H9 (cell line): Measurements from ENCODE around the gene BICDL2. TPM values are rescaled to one million over a fixed set of nuclear protein-coding genes. Genes with fewer than 3 reads are reported as not detected.

ENCODE experiments used
- DNase-seq: peaks from one replicate; pipeline ENCODE4 v3.0.0-alpha.2; 2017
- H2AFZ ChIP-seq: one replicate; pipeline ENCODE4 v1.6.1; 2013; ENCODE audit warnings: mild to moderate bottlenecking, low read length, control low read depth, moderate library complexity
- H2AK5ac ChIP-seq: 2 replicates; pipeline ENCODE4 v1.6.1; 2013; ENCODE audit warnings: low read length, control low read depth, mixed read lengths; ENCODE audit not compliant: insufficient read length
- H2BK120ac ChIP-seq: one replicate; pipeline ENCODE4 v1.6.1; 2013; ENCODE audit warnings: low read depth, mild to moderate bottlenecking, low read length, control low read depth, inconsistent platforms; ENCODE audit not compliant: poor library complexity, severe bottlenecking
- H2BK12ac ChIP-seq: 2 replicates; pipeline ENCODE4 v1.6.1; 2013; ENCODE audit warnings: low read length, control low read depth, mixed read lengths, low read depth; ENCODE audit not compliant: insufficient read length
- H2BK15ac ChIP-seq: 2 replicates; pipeline ENCODE4 v1.6.1; 2013; ENCODE audit warnings: low read depth, low read length, control low read depth
- H2BK20ac ChIP-seq: one replicate; pipeline ENCODE4 v1.6.1; 2013; ENCODE audit warnings: low read depth, mild to moderate bottlenecking, low read length, control low read depth, inconsistent platforms; ENCODE audit not compliant: poor library complexity, severe bottlenecking
- H2BK5ac ChIP-seq: 2 replicates; pipeline ENCODE4 v1.6.1; 2013; ENCODE audit warnings: low read length, control low read depth, mixed read lengths; ENCODE audit not compliant: insufficient read length
- H3K14ac ChIP-seq: 2 replicates; pipeline ENCODE4 v1.6.1; 2013; ENCODE audit warnings: low read length, control low read depth; ENCODE audit not compliant: insufficient read depth
- H3K18ac ChIP-seq: 2 replicates; pipeline ENCODE4 v1.6.1; 2013; ENCODE audit warnings: low read depth, mild to moderate bottlenecking, mixed read lengths, low read length, control low read depth; ENCODE audit not compliant: insufficient read length
- H3K23ac ChIP-seq: 2 replicates; pipeline ENCODE4 v1.6.1; 2013; ENCODE audit warnings: low read length, control low read depth, mixed read lengths, low read depth; ENCODE audit not compliant: insufficient read length
- H3K23me2 ChIP-seq: 2 replicates; pipeline ENCODE4 v1.6.1; 2013; ENCODE audit warnings: low read depth, mild to moderate bottlenecking, mixed read lengths, low read length, control low read depth; ENCODE audit not compliant: insufficient read length, poor library complexity, severe bottlenecking
- H3K27ac ChIP-seq: 2 replicates; pipeline ENCODE4 v1.5.1; 2013; ENCODE audit warnings: low read length, control low read depth, mixed read lengths, low read depth; ENCODE audit not compliant: insufficient read length
- H3K27me3 ChIP-seq: 2 replicates; pipeline ENCODE4 v1.6.1; 2013; ENCODE audit warnings: low read length, control low read depth, inconsistent platforms; ENCODE audit not compliant: insufficient read depth
- H3K4ac ChIP-seq: 2 replicates; pipeline ENCODE4 v1.6.1; 2013; ENCODE audit warnings: low read depth, mild to moderate bottlenecking, control low read depth, inconsistent platforms, low read length, moderate library complexity
- H3K4me1 ChIP-seq: 2 replicates; pipeline ENCODE4 v1.6.1; 2013; ENCODE audit warnings: low read length, control low read depth, inconsistent platforms; ENCODE audit not compliant: insufficient read depth
- H3K4me2 ChIP-seq: 2 replicates; pipeline ENCODE4 v1.6.1; 2013; ENCODE audit warnings: low read length, control low read depth, mixed read lengths; ENCODE audit not compliant: insufficient read length, insufficient read depth
- H3K56ac ChIP-seq: 2 replicates; pipeline ENCODE4 v1.6.1; 2013; ENCODE audit warnings: low read depth, mild to moderate bottlenecking, mixed read lengths, low read length, control low read depth; ENCODE audit not compliant: insufficient read length
- H3K79me1 ChIP-seq: 2 replicates; pipeline ENCODE4 v1.6.1; 2013; ENCODE audit warnings: low read depth, mild to moderate bottlenecking, moderate library complexity, low read length, control low read depth, inconsistent platforms; ENCODE audit not compliant: insufficient read depth, poor library complexity, severe bottlenecking
- H3K79me2 ChIP-seq: 2 replicates; pipeline ENCODE4 v1.6.1; 2013; ENCODE audit warnings: low read length, control low read depth, inconsistent platforms; ENCODE audit not compliant: insufficient read depth
- H3K9ac ChIP-seq: 2 replicates; pipeline ENCODE4 v1.6.1; 2013; ENCODE audit warnings: low read length, control low read depth, mixed read lengths; ENCODE audit not compliant: insufficient read length; ENCODE audit errors: extremely low read depth
- H3K9me3 ChIP-seq: one replicate; pipeline ENCODE4 v1.6.1; 2013; ENCODE audit warnings: low read depth, low read length, inconsistent platforms; ENCODE audit not compliant: control insufficient read depth
- H3T11ph ChIP-seq: one replicate; pipeline ENCODE4 v1.6.1; 2013; ENCODE audit warnings: mild to moderate bottlenecking, low read length, control low read depth, inconsistent platforms
- H4K20me1 ChIP-seq: one replicate; pipeline ENCODE4 v1.6.1; 2013; ENCODE audit not compliant: control insufficient read depth, insufficient read length, insufficient read depth
- H4K5ac ChIP-seq: 2 replicates; pipeline ENCODE4 v1.6.1; 2013; ENCODE audit warnings: low read depth, mild to moderate bottlenecking, mixed read lengths, low read length, control low read depth; ENCODE audit not compliant: insufficient read length
- H4K8ac ChIP-seq: replicated peaks from 2 replicates; pipeline ENCODE4 v1.6.1; 2013; ENCODE audit warnings: low read length, control low read depth, mixed read lengths, low read depth; ENCODE audit not compliant: insufficient read length
- H4K91ac ChIP-seq: 2 replicates; pipeline ENCODE4 v1.6.1; 2013; ENCODE audit warnings: low read depth, mild to moderate bottlenecking, moderate library complexity, mixed read lengths, low read length, control low read depth; ENCODE audit not compliant: insufficient read length
- H3K27ac Mint-ChIP-seq, 3 experiments: 2 replicates in 2 of 3; 3 replicates in 1 of 3; pipeline ENCODE4 v1.8.0; 2020 to 2021; ENCODE audit warnings: mixed read lengths in 3 of 3, mild to moderate bottlenecking in 1 of 3, moderate library complexity in 1 of 3
- H3K27me3 Mint-ChIP-seq: 2 replicates; pipeline ENCODE4 v1.8.0; 2021; ENCODE audit warnings: low read depth, mild to moderate bottlenecking, moderate library complexity, mixed read lengths
- H3K36me3 Mint-ChIP-seq, 3 experiments: 2 replicates in 2 of 3; 3 replicates in 1 of 3; pipeline ENCODE4 v1.8.0; 2020 to 2021; ENCODE audit warnings: low read depth in 3 of 3, mixed read lengths in 3 of 3; ENCODE audit not compliant: insufficient read depth in 1 of 3
- H3K4me1 Mint-ChIP-seq, 2 experiments: 2 replicates each; pipeline ENCODE4 v1.8.0; 2020; ENCODE audit warnings: mixed read lengths in 2 of 2
- H3K4me3 Mint-ChIP-seq, 2 experiments: 2 replicates in 1 of 2; 3 replicates in 1 of 2; pipeline ENCODE4 v1.8.0; 2020 to 2021; ENCODE audit warnings: mild to moderate bottlenecking in 2 of 2, mixed read lengths in 2 of 2, moderate library complexity in 1 of 2
- H3K9me3 Mint-ChIP-seq, 2 experiments: 2 replicates in 1 of 2; 3 replicates in 1 of 2; pipeline ENCODE4 v1.8.0; 2020; ENCODE audit warnings: mild to moderate bottlenecking in 2 of 2, mixed read lengths in 2 of 2, moderate library complexity in 1 of 2
- WGBS: extraction: QIAGEN DNeasy Blood & Tissue Kit; methylation state at CpG from one replicate; pipeline ENCODE4 v1.1.7; 2013; ENCODE audit warnings: missing lambda C conversion rate, low lambda C conversion rate, mixed read lengths; ENCODE audit not compliant: insufficient read length; ENCODE audit errors: extremely low coverage; 5-methylcytosine and 5-hydroxymethylcytosine counted together
- total RNA-seq: library from RNA; stranded (reverse); gene quantifications from 2 replicates; pipeline ENCODE4 v1.2.1, GENCODE V29; 2021
- TF ChIP-seq, protein P1 (sequence below): fragments of 200-600 bp; sonication (generic); conservative IDR thresholded peaks from 3 replicates; pipeline ENCODE4 v1.8.0; 2021; ENCODE audit warnings: antibody characterized with exemption, mild to moderate bottlenecking

The BICDL2 gene
- total RNA-seq, 1 experiment from 2014 or later, result 13.5 TPM

DNA sequence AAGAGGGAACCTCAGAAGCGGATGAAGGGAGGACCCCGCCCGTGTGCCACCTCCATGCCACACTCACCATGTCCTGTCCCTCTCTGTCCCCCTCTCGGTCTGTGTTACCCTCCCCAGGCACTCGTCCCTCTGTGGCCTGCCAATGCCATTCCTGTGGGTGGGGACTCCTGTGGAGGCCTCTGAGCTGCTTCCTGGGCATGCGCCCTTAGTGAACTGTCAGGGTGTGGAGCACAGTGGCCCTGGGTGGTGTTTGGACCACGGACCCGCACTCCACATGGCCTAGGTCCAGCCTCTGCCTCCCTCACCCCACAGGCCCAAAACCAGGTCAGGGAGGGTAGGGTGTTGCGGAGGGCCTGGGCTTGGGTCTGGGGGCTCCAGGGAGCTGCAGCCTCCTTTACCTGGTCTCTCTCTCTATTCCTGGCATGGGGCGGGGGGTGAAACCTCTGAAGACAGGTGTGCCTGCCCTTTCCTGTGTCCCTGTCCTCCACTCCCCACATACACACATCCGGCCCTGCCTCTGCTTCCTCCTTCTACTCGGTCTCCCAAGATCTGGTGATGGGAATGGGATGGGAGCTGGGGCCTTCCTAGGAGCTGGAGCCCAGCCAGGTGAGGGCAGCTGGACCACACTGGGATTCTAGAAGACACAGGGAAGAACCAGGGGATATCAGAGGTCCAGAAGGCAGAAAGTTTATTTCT lies 45.0 kb downstream of the BICDL2 start:
- no peak overlapping the region for H3K27ac Mint-ChIP-seq
- H3K18ac ChIP-seq, result no peak overlapping the region
- no peak for DNase-seq
- no peak overlapping the region for H3K4me3 Mint-ChIP-seq
- H3K79me1 ChIP-seq, result no peaks in the 10 kb centered on the region
- no CpG with 5 or more reads among the region's 12 CpGs for WGBS
- no peak overlapping the region for H2BK5ac ChIP-seq
- H2BK20ac ChIP-seq, result no peak overlapping the region
- no peak overlapping the region for H2BK120ac ChIP-seq
- H3K79me2 ChIP-seq, result no peaks in the 10 kb centered on the region
- H2BK12ac ChIP-seq, result no peak overlapping the region
- H3K27me3 Mint-ChIP-seq, result peaks cover 4% of the 10 kb centered on the region
- H3K36me3 Mint-ChIP-seq, result no peaks in the 10 kb centered on the region
- no peak overlapping the region for H2AK5ac ChIP-seq
- no peak overlapping the region for H3K27ac ChIP-seq
- H3K4me1 Mint-ChIP-seq, result peaks cover 11 to 54% of the 10 kb centered on the region in 2 experiments
- H3K27me3 ChIP-seq, result no peaks in the 10 kb centered on the region
- no peak overlapping the region for H4K91ac ChIP-seq
- H3K9ac ChIP-seq, result no peak overlapping the region
- H4K20me1 ChIP-seq, result peaks cover 2% of the 10 kb centered on the region
- no peak overlapping the region for H3K56ac ChIP-seq
- H3K23me2 ChIP-seq, result no peaks in the 10 kb centered on the region
- H2BK15ac ChIP-seq, result no peak overlapping the region
- H3K23ac ChIP-seq, result no peak overlapping the region
- no peak overlapping the region for H4K8ac ChIP-seq
- no peak overlapping the region for H3K14ac ChIP-seq
- no peaks in the 10 kb centered on the region for H3K9me3 ChIP-seq
- no peak overlapping the region for H3K4ac ChIP-seq
- no peak overlapping the region for H3T11ph ChIP-seq
- H2AFZ ChIP-seq, result no peak overlapping the region
- H4K5ac ChIP-seq, result no peak overlapping the region
- TF ChIP-seq, protein P1, sequence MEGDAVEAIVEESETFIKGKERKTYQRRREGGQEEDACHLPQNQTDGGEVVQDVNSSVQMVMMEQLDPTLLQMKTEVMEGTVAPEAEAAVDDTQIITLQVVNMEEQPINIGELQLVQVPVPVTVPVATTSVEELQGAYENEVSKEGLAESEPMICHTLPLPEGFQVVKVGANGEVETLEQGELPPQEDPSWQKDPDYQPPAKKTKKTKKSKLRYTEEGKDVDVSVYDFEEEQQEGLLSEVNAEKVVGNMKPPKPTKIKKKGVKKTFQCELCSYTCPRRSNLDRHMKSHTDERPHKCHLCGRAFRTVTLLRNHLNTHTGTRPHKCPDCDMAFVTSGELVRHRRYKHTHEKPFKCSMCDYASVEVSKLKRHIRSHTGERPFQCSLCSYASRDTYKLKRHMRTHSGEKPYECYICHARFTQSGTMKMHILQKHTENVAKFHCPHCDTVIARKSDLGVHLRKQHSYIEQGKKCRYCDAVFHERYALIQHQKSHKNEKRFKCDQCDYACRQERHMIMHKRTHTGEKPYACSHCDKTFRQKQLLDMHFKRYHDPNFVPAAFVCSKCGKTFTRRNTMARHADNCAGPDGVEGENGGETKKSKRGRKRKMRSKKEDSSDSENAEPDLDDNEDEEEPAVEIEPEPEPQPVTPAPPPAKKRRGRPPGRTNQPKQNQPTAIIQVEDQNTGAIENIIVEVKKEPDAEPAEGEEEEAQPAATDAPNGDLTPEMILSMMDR, result no peak
- H3K4me1 ChIP-seq, result no peaks in the 10 kb centered on the region; the same call in 1 of the 2 replicates
- no peaks in the 10 kb centered on the region for H3K9me3 Mint-ChIP-seq
- no peak overlapping the region for H3K4me2 ChIP-seq
